Stimulated activated naive CD4-positive, alpha-beta T cell (primary cell): ENCODE data around the gene ZNF770.
A peak's percentile ranks its signal among the peaks of the same experiment; 100 is the strongest.

Experiments
- DNase-seq, 6 experiments: peaks; one replicate each; lab custom pipeline; 2025; lab: John Stamatoyannopoulos, UW

The ZNF770 gene

GRCh38 chr15:34988027-34988902, at the start of gene ZNF770:
ZNF770 (minus strand) TSS chr15:34988287; CDS start chr15:34983434, 4,853 bp downstream.
- peak; percentile 67 to 92 (median 80) for DNase-seq

DNA sequence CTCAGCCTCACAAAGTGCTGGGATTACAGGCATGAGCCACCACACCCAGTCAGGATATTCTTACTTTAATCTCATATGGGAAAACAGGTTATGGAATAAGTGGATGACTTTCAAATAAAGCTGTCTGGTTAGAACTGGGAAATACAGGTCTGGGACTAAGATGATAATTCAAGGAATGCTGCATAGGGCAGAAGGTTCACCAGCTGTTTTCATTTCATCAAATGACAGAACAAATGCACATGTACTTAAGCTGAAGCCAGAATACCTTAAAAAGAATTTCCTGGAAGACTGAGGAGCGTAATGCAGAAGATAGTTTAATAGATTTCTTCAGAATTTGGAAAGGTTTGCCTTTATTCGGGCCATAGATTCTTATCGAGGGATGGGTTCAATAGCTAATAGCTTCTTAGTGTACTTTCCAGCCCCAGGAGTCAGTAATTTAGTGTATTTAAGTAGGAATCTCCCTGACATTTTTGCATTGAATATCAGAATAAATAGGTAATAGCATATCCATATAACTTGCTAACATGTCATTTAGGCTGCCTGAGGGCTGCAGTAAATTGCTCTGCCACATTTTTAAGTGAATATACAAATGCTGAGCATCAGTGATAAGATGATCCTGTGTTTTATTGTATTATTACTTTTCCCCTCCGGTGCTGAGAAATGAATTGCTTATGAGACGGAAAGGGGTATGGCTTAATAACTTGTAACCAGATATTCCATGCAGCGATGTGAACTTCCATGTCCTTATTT, 40.3 kb upstream of the ZNF770 start:
- no peak for DNase-seq

- no peak for DNase-seq
These were observed 35.7 kb upstream of the ZNF770 start for GRCh38 chr15:35023804-35024203.

GRCh38 chr15:35020974-35021373, 32.9 kb upstream of the ZNF770 start:
- no peak for DNase-seq

DNA sequence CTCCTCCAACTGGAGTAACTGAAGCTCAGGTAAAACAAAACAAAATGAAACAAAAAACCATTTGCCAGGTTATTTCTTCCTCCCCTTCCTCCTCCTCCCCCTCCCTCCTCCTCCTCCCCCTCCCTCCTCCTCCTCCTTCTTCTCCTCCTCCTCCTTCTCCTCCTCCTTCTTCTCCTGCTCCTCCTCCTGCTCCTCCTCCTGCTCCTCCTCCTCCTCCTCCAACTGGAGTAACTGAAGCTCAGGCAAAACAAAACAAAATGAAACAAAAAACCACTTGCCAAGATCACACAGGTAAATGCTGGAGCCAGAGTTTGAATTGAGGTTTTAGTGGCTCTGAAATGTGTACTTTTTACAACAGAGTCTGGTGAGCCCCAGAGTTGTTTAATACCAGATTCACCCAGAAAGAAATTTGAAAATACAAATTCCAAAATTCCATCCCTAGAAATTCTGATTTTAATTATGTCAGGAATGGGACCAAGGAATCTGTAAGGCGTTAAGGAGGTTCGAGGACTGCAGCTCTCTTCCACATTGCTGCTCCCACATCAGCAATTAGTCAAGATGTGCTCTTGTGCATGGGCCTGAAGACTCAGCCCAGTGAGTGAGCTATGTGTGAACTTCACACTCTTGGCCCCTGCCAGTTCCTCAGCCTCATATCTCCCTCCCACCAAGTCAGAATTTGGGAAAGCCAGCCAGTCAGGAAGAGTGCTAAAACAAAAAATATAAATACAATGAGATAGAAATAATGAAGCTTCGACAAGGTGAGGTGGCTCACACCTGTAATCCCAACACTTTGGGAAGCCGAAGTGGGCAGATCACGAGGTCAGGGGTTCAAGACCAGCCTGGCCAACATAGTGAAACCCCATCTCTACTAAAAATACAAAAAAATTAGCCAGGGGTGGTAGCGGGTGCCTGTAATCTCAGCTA, 31.6 kb upstream of the ZNF770 start:
- no peak for DNase-seq

DNA sequence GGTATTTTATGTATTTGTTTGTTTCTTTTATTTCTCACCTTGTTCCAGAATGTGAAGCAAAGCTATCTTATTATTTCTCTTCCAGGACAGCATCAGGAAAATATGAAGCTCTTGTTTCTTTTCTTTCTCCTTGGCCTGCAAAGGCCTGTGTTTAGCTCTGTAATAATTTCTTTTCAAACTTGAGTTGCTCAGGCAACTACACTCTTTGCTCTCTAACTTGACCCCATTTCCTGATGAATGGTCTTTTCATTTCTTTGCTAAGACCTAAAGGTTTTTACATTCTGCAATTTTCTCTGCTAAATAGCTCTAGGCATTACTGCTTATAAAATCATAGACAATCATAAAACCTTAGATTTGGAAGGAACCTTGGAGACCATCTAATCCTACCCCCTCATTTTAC, 26.2 kb upstream of the ZNF770 start:
- no peak for DNase-seq

DNA sequence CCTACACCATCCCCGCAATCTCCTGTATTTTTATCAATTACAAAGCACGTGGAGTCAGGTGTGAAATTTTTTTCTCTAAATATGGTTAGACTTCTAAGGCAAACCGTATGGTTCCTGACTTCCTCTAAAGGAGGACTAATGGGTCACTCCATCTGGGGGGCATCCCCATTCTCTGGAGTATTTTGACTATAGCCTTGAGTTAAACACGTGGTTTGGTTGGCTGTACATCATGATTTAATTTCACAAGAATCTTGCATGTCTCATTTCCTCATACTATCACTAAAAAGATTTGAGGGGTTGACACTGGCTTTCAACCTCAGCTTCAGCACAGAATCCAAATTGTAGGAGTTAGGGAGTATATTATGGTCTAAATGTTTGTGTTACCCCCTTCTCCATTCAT, 25.3 kb upstream of the ZNF770 start:
- no peak for DNase-seq

DNA sequence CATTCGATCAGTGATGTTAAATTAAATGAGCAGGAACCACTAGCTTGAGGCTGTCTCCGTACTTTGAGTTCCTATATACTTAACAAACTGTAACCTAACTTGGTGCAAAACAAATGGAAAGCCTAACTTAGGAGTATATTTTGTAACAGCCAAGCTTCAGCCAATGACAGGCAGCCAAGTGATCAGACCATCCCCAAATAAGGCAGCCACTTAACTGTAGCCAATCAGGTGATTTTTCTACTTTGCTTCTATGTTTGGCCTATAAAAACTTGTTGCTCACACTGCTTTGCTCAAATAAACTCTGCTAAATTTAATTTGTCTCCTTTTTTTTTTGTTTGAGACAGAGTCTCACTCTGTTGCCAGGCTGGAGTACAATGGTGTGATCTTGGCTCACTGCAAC, 19.3 kb upstream of the ZNF770 start:
- DNase-seq: no peak

- DNase-seq: no peak
These were observed 17.8 kb upstream of the ZNF770 start for GRCh38 chr15:35005933-35006332.

- DNase-seq: no peak
These were observed 15.8 kb upstream of the ZNF770 start for GRCh38 chr15:35003928-35004327.

GRCh38 chr15:35000511-35000910, 12.4 kb upstream of the ZNF770 start:
- no peak for DNase-seq

GRCh38 chr15:34999906-35000305, 11.8 kb upstream of the ZNF770 start:
- DNase-seq: no peak

DNA sequence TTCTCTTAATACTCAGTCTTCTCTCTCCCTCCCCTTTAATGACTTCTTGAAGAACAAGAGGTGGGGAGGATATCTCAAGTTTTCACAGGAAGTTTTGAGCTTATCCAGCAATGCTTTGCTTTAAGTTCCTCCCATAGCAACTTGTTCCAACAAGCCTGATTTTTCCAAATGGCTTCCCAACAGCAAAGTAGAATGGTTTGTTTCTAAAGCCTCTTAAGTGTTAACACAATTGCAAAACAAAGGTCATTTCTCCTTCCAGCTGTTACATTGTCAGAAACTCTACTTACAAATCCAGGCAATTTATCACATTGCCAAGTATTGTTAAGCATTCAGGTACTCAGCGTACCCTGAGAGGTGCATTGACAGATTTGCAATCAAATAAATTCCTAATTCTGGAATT, 6.8 kb upstream of the ZNF770 start:
- no peak for DNase-seq

GRCh38 chr15:34993877-34994276, 5.8 kb upstream of the ZNF770 start:
- no peak for DNase-seq

DNA sequence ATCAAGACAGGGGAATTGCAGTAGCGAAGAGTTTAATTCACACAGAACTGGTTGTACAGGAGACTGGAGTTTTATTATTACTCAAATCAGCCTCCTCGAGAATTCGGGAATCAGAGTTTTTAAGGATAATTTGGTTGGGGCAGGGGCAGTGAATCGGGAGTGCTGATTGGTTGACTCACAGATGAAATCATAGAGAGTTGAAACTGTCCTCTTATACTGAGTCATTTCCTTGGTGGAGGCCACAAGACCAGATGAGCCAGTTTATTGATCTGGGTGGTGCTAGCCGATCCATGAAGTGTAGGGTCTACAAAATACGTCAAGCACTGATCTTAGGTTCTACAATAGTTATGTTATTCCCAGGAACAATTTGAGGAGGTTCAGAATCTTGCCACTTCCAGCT, 5.3 kb upstream of the ZNF770 start:
- DNase-seq: no peak

GRCh38 chr15:34987609-34988026, 469 bp downstream of the ZNF770 start:
- DNase-seq: peak in 1 of 6 experiments; percentile 34

- DNase-seq: no peak
These were observed 1.2 kb downstream of the ZNF770 start for GRCh38 chr15:34986771-34987480.

- DNase-seq: no peak
These were observed 1.8 kb downstream of the ZNF770 start for GRCh38 chr15:34986326-34986725.

- peak in 2 of 6 experiments; percentile 4 to 5 for DNase-seq
These were observed 3.0 kb downstream of the ZNF770 start for GRCh38 chr15:34984889-34985630.

DNA sequence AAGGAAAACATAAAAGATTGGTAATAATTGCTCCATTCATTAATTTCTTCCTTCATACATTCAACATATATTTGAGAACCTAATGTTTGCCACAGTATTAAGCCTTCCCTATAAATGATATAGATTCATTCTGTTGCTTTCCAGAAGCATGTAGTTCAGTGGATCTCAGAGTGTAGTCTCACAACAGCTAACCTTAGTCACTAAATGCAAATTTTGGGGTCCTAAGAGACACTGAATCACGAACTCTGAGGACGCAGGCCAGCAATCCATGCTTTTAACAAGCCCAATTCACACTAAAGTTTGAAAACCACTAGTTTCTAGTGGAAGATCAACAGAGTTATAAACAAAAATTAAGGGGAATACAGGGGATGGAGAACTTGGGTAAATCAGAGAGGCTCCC, 11.3 kb downstream of the ZNF770 start:
- DNase-seq: no peak

DNA sequence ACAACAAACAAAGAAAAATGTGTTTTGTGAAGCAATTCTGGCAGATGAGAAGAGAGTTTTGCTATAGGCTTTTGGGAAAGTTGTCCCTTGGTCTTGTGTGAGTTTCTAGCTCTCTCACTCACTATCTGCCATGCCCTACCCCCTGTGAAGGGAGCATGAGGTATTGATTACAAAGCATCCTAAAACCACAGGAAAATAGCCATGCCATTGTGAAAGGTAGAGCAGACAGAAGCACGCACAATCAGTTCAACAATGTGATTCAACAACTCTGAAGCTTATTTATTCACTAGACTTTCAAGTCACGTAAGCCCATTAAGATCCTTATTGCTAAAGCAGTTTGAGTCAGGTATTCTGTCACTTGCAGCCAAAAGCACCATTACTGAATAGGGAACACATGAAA, 12.0 kb downstream of the ZNF770 start:
- no peak for DNase-seq
